ENCODE data around the gene KCTD2.

KCTD2 gene

GRCh38 chr17:75064867-75065561 is 18.0 kb downstream of the KCTD2 start:
- no CpG with 5 or more reads among the region's 18 CpGs for WGBS (ENCODE audit: extremely low coverage, insufficient coverage, low lambda C conversion rate)
- Histone ChIP-seq H3K36me3 (ENCODE audit: control insufficient read depth, insufficient read depth, low read length) (peaks cover 29% of the 10 kb centered on the region), H3K9ac (ENCODE audit: low read length) (no peak overlapping the region)

GRCh38 chr17:75065562-75066151 is 18.6 kb downstream of the KCTD2 start:
- Histone ChIP-seq H3K56ac (ENCODE audit: low read length) (peak overlapping the region; percentile 22), H3K36me3 (ENCODE audit: control insufficient read depth, insufficient read depth, low read length) (peaks cover 29% of the 10 kb centered on the region), H2BK120ac (ENCODE audit: low read depth, low read length) (no peak overlapping the region), H4K8ac (ENCODE audit: low read depth, low read length) (no peak overlapping the region), H3K27ac (ENCODE audit: low read depth, low read length) (no peak overlapping the region), H3K27me3 (ENCODE audit: insufficient read depth, low read length, poor library complexity) (no peaks in the 10 kb centered on the region), H3K23ac (ENCODE audit: low read length) (no peak overlapping the region), H3K4me2 (ENCODE audit: low read length) (no peak overlapping the region), H3K9ac (ENCODE audit: low read length) (no peak overlapping the region), H2AK5ac (ENCODE audit: low read length) (no peak overlapping the region), H3K79me2 (ENCODE audit: control insufficient read depth, insufficient read depth, low read length) (no peaks in the 10 kb centered on the region), H3K18ac (ENCODE audit: low read length) (no peak overlapping the region), H3K4ac (ENCODE audit: low read depth, low read length) (no peak overlapping the region), H4K5ac (ENCODE audit: low read length) (no peak overlapping the region), H3K4me1 (ENCODE audit: control insufficient read depth, low read depth, low read length) (no peaks in the 10 kb centered on the region), H3K4me3 (ENCODE audit: low read length) (no peak overlapping the region), H3K79me1 (ENCODE audit: low read length) (peaks cover 3% of the 10 kb centered on the region), H2BK15ac (replicated peaks; ENCODE audit: low read depth) (no peak overlapping the region), H2BK5ac (ENCODE audit: low read length) (no peak overlapping the region)
- no peak for DNase-seq
- WGBS (ENCODE audit: extremely low coverage, insufficient coverage, low lambda C conversion rate), result no CpG with 5 or more reads among the region's 6 CpGs

More at GRCh38 chr17:75064867-75065561, 18.0 kb downstream of the KCTD2 start:
- Histone ChIP-seq H3K23ac (ENCODE audit: low read length) (no peak overlapping the region), H3K4me2 (ENCODE audit: low read length) (no peak overlapping the region), H3K79me1 (ENCODE audit: low read length) (peaks cover 3% of the 10 kb centered on the region), H3K4me1 (ENCODE audit: control insufficient read depth, low read depth, low read length) (no peaks in the 10 kb centered on the region), H3K27ac (ENCODE audit: low read depth, low read length) (no peak overlapping the region), H3K18ac (ENCODE audit: low read length) (no peak overlapping the region), H3K27me3 (ENCODE audit: insufficient read depth, low read length, poor library complexity) (no peaks in the 10 kb centered on the region), H2BK5ac (ENCODE audit: low read length) (no peak overlapping the region), H4K5ac (ENCODE audit: low read length) (no peak overlapping the region), H4K8ac (ENCODE audit: low read depth, low read length) (no peak overlapping the region), H3K4me3 (ENCODE audit: low read length) (no peak overlapping the region), H2BK15ac (replicated peaks; ENCODE audit: low read depth) (no peak overlapping the region), H2AK5ac (ENCODE audit: low read length) (no peak overlapping the region), H3K56ac (ENCODE audit: low read length) (no peak overlapping the region), H3K79me2 (ENCODE audit: control insufficient read depth, insufficient read depth, low read length) (no peaks in the 10 kb centered on the region), H3K4ac (ENCODE audit: low read depth, low read length) (no peak overlapping the region), H2BK120ac (ENCODE audit: low read depth, low read length) (no peak overlapping the region)
- DNase-seq, result peak; percentile 61

- Histone ChIP-seq H2BK5ac (ENCODE audit: low read length) (no peak overlapping the region), H2AK5ac (ENCODE audit: low read length) (no peak overlapping the region), H2BK120ac (ENCODE audit: low read depth, low read length) (no peak overlapping the region)
Observed at GRCh38 chr17:75067856-75068255, 20.8 kb downstream of the KCTD2 start.

GRCh38 chr17:75068750-75069149 is 21.7 kb downstream of the KCTD2 start:
- Histone ChIP-seq H4K5ac (ENCODE audit: low read length) (no peak overlapping the region), H3K36me3 (ENCODE audit: control insufficient read depth, insufficient read depth, low read length) (peaks cover 12% of the 10 kb centered on the region), H3K27ac (ENCODE audit: low read depth, low read length) (no peak overlapping the region), H2BK5ac (ENCODE audit: low read length) (no peak overlapping the region), H2BK15ac (replicated peaks; ENCODE audit: low read depth) (no peak overlapping the region), H3K79me2 (ENCODE audit: control insufficient read depth, insufficient read depth, low read length) (no peaks in the 10 kb centered on the region), H3K79me1 (ENCODE audit: low read length) (no peaks in the 10 kb centered on the region), H3K27me3 (ENCODE audit: insufficient read depth, low read length, poor library complexity) (no peaks in the 10 kb centered on the region), H3K4ac (ENCODE audit: low read depth, low read length) (no peak overlapping the region), H3K56ac (ENCODE audit: low read length) (no peak overlapping the region), H3K4me2 (ENCODE audit: low read length) (no peak overlapping the region), H4K8ac (ENCODE audit: low read depth, low read length) (no peak overlapping the region), H2AK5ac (ENCODE audit: low read length) (no peak overlapping the region), H3K18ac (ENCODE audit: low read length) (no peak overlapping the region), H3K4me1 (ENCODE audit: control insufficient read depth, low read depth, low read length) (no peaks in the 10 kb centered on the region), H2BK120ac (ENCODE audit: low read depth, low read length) (no peak overlapping the region), H3K9ac (ENCODE audit: low read length) (no peak overlapping the region), H3K4me3 (ENCODE audit: low read length) (no peak overlapping the region), H3K23ac (ENCODE audit: low read length) (no peak overlapping the region)
- no peak for DNase-seq
- WGBS (ENCODE audit: extremely low coverage, insufficient coverage, low lambda C conversion rate), result no CpG with 5 or more reads among the region's 8 CpGs

More at GRCh38 chr17:75067856-75068255, 20.8 kb downstream of the KCTD2 start:
- H4K5ac ChIP-seq (ENCODE audit: low read length), result no peak overlapping the region
- no peak for DNase-seq
- no peak overlapping the region for H3K4ac ChIP-seq (ENCODE audit: low read depth, low read length)
- no peak overlapping the region for H3K4me3 ChIP-seq (ENCODE audit: low read length)
- H2BK15ac ChIP-seq (replicated peaks; ENCODE audit: low read depth), result no peak overlapping the region
- H4K8ac ChIP-seq (ENCODE audit: low read depth, low read length), result no peak overlapping the region
- no peaks in the 10 kb centered on the region for H3K79me2 ChIP-seq (ENCODE audit: control insufficient read depth, insufficient read depth, low read length)
- H3K56ac ChIP-seq (ENCODE audit: low read length), result no peak overlapping the region
- no peak overlapping the region for H3K9ac ChIP-seq (ENCODE audit: low read length)
- no CpG with 5 or more reads among the region's 4 CpGs for WGBS (ENCODE audit: extremely low coverage, insufficient coverage, low lambda C conversion rate)
- no peak overlapping the region for H3K23ac ChIP-seq (ENCODE audit: low read length)
- no peaks in the 10 kb centered on the region for H3K27me3 ChIP-seq (ENCODE audit: insufficient read depth, low read length, poor library complexity)
- H3K18ac ChIP-seq (ENCODE audit: low read length), result no peak overlapping the region
- no peaks in the 10 kb centered on the region for H3K4me1 ChIP-seq (ENCODE audit: control insufficient read depth, low read depth, low read length)
- peaks cover 20% of the 10 kb centered on the region for H3K36me3 ChIP-seq (ENCODE audit: control insufficient read depth, insufficient read depth, low read length)
- no peak overlapping the region for H3K4me2 ChIP-seq (ENCODE audit: low read length)
- peak overlapping the region; percentile 17 for H3K27ac ChIP-seq (ENCODE audit: low read depth, low read length)
- H3K79me1 ChIP-seq (ENCODE audit: low read length), result no peaks in the 10 kb centered on the region

- no CpG with 5 or more reads among the region's 2 CpGs for WGBS (ENCODE audit: extremely low coverage, insufficient coverage, low lambda C conversion rate)
Observed at GRCh38 chr17:75069783-75070182, 22.8 kb downstream of the KCTD2 start.

More at GRCh38 chr17:75069783-75070182, 22.8 kb downstream of the KCTD2 start:
- peaks cover 5% of the 10 kb centered on the region for H3K36me3 ChIP-seq (ENCODE audit: control insufficient read depth, insufficient read depth, low read length)
- no peak overlapping the region for H2BK120ac ChIP-seq (ENCODE audit: low read depth, low read length)
- no peaks in the 10 kb centered on the region for H3K79me2 ChIP-seq (ENCODE audit: control insufficient read depth, insufficient read depth, low read length)
- no peaks in the 10 kb centered on the region for H3K27me3 ChIP-seq (ENCODE audit: insufficient read depth, low read length, poor library complexity)
- no peak overlapping the region for H3K18ac ChIP-seq (ENCODE audit: low read length)
- DNase-seq, result no peak
- no peak overlapping the region for H3K4me2 ChIP-seq (ENCODE audit: low read length)
- no peak overlapping the region for H3K4ac ChIP-seq (ENCODE audit: low read depth, low read length)
- H3K4me3 ChIP-seq (ENCODE audit: low read length), result no peak overlapping the region
- H3K4me1 ChIP-seq (ENCODE audit: control insufficient read depth, low read depth, low read length), result no peaks in the 10 kb centered on the region
- H2BK5ac ChIP-seq (ENCODE audit: low read length), result no peak overlapping the region
- no peak overlapping the region for H4K5ac ChIP-seq (ENCODE audit: low read length)
- no peak overlapping the region for H2AK5ac ChIP-seq (ENCODE audit: low read length)
- H3K23ac ChIP-seq (ENCODE audit: low read length), result no peak overlapping the region
- H3K56ac ChIP-seq (ENCODE audit: low read length), result no peak overlapping the region
- H3K9ac ChIP-seq (ENCODE audit: low read length), result no peak overlapping the region
- H2BK15ac ChIP-seq (replicated peaks; ENCODE audit: low read depth), result no peak overlapping the region
- H3K27ac ChIP-seq (ENCODE audit: low read depth, low read length), result no peak overlapping the region
- no peaks in the 10 kb centered on the region for H3K79me1 ChIP-seq (ENCODE audit: low read length)
- no peak overlapping the region for H4K8ac ChIP-seq (ENCODE audit: low read depth, low read length)
